SH-SY5Y (cell line): ENCODE data around the gene DOK7.

Experiments used
- GATA2 ChIP-seq: IDR thresholded peaks from 2 replicates; pipeline ENCODE4 v1.6.1; 2011; ENCODE audit warnings: mild to moderate bottlenecking, low read depth, low read length
- GATA3 ChIP-seq: IDR thresholded peaks from 2 replicates; pipeline ENCODE4 v1.6.1; 2011; ENCODE audit warnings: low read depth, mild to moderate bottlenecking, low read length, moderate library complexity

The DOK7 gene

GRCh38 chr4:3531879-3532750 lies 69.0 kb downstream of the DOK7 start, which contains the start of gene LRPAP1:
Gene LRPAP1 (minus strand): TSS chr4:3532422. CDS start chr4:3532412, 10 bp downstream.
- no peak for TF ChIP-seq GATA3
- no peak for TF ChIP-seq GATA2

GRCh38 chr4:3532751-3533422 lies 69.8 kb downstream of the DOK7 start:
- TF ChIP-seq GATA2 (no peak), GATA3 (no peak)

- TF ChIP-seq GATA3 (no peak), GATA2 (no peak)
These were observed 70.3 kb downstream of the DOK7 start for GRCh38 chr4:3533423-3533820.
